Stomach smooth muscle (tissue), 2 donors: ENCODE measurements around the gene HK3.

Experiments used
- H3K27ac ChIP-seq: one replicate; pipeline ENCODE4 v1.7.0; 2013; ENCODE audit warnings: mild to moderate bottlenecking, low read length, inconsistent platforms
- H3K27me3 ChIP-seq, 2 donors: one replicate each; pipeline ENCODE4 v1.7.0; 2013; ENCODE audit warnings: low read length in 2 of 2; ENCODE audit not compliant: insufficient read depth in 2 of 2, control insufficient read depth in 1 of 2
- H3K36me3 ChIP-seq, 2 donors: one replicate each; pipeline ENCODE4 v1.7.0; 2013; ENCODE audit warnings: low read length in 2 of 2; ENCODE audit not compliant: control insufficient read depth in 2 of 2, insufficient read depth in 2 of 2
- H3K4me1 ChIP-seq: one replicate; pipeline ENCODE4 v1.7.0; 2013; ENCODE audit warnings: low read length; ENCODE audit not compliant: control insufficient read depth, insufficient read depth
- H3K4me3 ChIP-seq, 2 donors: one replicate each; pipeline ENCODE4 v1.7.0; 2013; ENCODE audit warnings: low read length in 2 of 2
- H3K9ac ChIP-seq, 2 donors: one replicate each; pipeline ENCODE4 v1.7.0; 2013; ENCODE audit warnings: low read length in 2 of 2, mild to moderate bottlenecking in 1 of 2
- H3K9me3 ChIP-seq, 2 donors: one replicate each; pipeline ENCODE4 v1.7.0; 2013; ENCODE audit warnings: low read length in 2 of 2; ENCODE audit not compliant: control insufficient read depth in 2 of 2
- donor health status: healthy.
- donor health status: Pancreatic carcinoma.

Gene HK3

GRCh38 chr5:176857216-176857893 is 41.8 kb downstream of the HK3 start:
- Histone ChIP-seq H3K27me3 (peaks cover 15 to 27% of the 10 kb centered on the region in 2 donors), H3K4me3 (no peak overlapping the region), H3K36me3 (no peaks in the 10 kb centered on the region), H3K4me1 (no peaks in the 10 kb centered on the region), H3K27ac (no peak overlapping the region), H3K9me3 (no peaks in the 10 kb centered on the region), H3K9ac (no peak overlapping the region)

- H3K4me3 ChIP-seq: no peak overlapping the region
- no peaks in the 10 kb centered on the region for H3K4me1 ChIP-seq
- H3K27me3 ChIP-seq: peaks cover 11 to 23% of the 10 kb centered on the region in 2 donors
- no peak overlapping the region for H3K9ac ChIP-seq
- no peaks in the 10 kb centered on the region for H3K9me3 ChIP-seq
- no peaks in the 10 kb centered on the region for H3K36me3 ChIP-seq
- no peak overlapping the region for H3K27ac ChIP-seq
Measured at GRCh38 chr5:176856746-176857145, 42.4 kb downstream of the HK3 start.

GRCh38 chr5:176855598-176855997 is 43.5 kb downstream of the HK3 start:
- H3K9ac ChIP-seq: no peak overlapping the region
- H3K9me3 ChIP-seq: no peaks in the 10 kb centered on the region
- H3K27me3 ChIP-seq: peaks cover 5 to 22% of the 10 kb centered on the region in 2 donors
- H3K36me3 ChIP-seq: no peaks in the 10 kb centered on the region
- no peak overlapping the region for H3K4me3 ChIP-seq
- no peak overlapping the region for H3K27ac ChIP-seq
- H3K4me1 ChIP-seq: no peaks in the 10 kb centered on the region

- Histone ChIP-seq H3K27ac (no peak overlapping the region), H3K4me3 (no peak overlapping the region), H3K36me3 (no peaks in the 10 kb centered on the region), H3K4me1 (no peaks in the 10 kb centered on the region), H3K27me3 (peaks cover 5 to 24% of the 10 kb centered on the region in 2 donors), H3K9ac (no peak overlapping the region), H3K9me3 (no peaks in the 10 kb centered on the region)
Measured at GRCh38 chr5:176854164-176854563, 45.0 kb downstream of the HK3 start.

GRCh38 chr5:176853151-176853778 is 45.9 kb downstream of the HK3 start:
- peaks cover 12 to 27% of the 10 kb centered on the region in 2 donors for H3K27me3 ChIP-seq
- H3K27ac ChIP-seq: no peak overlapping the region
- no peaks in the 10 kb centered on the region for H3K4me1 ChIP-seq
- H3K36me3 ChIP-seq: no peaks in the 10 kb centered on the region
- H3K4me3 ChIP-seq: no peak overlapping the region
- no peak overlapping the region for H3K9ac ChIP-seq
- H3K9me3 ChIP-seq: no peaks in the 10 kb centered on the region

GRCh38 chr5:176851871-176852658 is 47.1 kb downstream of the HK3 start:
- Histone ChIP-seq H3K4me1 (no peaks in the 10 kb centered on the region), H3K27me3 (peaks cover 20 to 26% of the 10 kb centered on the region in 2 donors), H3K27ac (no peak overlapping the region), H3K9me3 (no peaks in the 10 kb centered on the region), H3K9ac (no peak overlapping the region), H3K36me3 (no peaks in the 10 kb centered on the region), H3K4me3 (no peak overlapping the region)

- Histone ChIP-seq H3K27ac (no peak overlapping the region), H3K9me3 (no peaks in the 10 kb centered on the region), H3K36me3 (no peaks in the 10 kb centered on the region), H3K9ac (no peak overlapping the region), H3K4me1 (no peaks in the 10 kb centered on the region), H3K4me3 (no peak overlapping the region), H3K27me3 (peaks cover 26 to 29% of the 10 kb centered on the region in 2 donors)
Measured at GRCh38 chr5:176851380-176851779, 47.8 kb downstream of the HK3 start.

GRCh38 chr5:176850371-176851245 is 48.5 kb downstream of the HK3 start:
- Histone ChIP-seq H3K9me3 (no peaks in the 10 kb centered on the region), H3K27ac (no peak overlapping the region), H3K27me3 (peaks cover 31% of the 10 kb centered on the region in 2 donors), H3K4me3 (no peak overlapping the region), H3K36me3 (no peaks in the 10 kb centered on the region), H3K4me1 (no peaks in the 10 kb centered on the region), H3K9ac (no peak overlapping the region)

- Histone ChIP-seq H3K27me3 (peaks cover 32 to 35% of the 10 kb centered on the region in 2 donors), H3K4me3 (no peak overlapping the region), H3K9me3 (no peaks in the 10 kb centered on the region), H3K36me3 (no peaks in the 10 kb centered on the region), H3K4me1 (no peaks in the 10 kb centered on the region), H3K27ac (no peak overlapping the region), H3K9ac (no peak overlapping the region)
Measured at GRCh38 chr5:176849611-176850227, 49.4 kb downstream of the HK3 start.

GRCh38 chr5:176848651-176849050 is 50.5 kb downstream of the HK3 start:
- Histone ChIP-seq H3K36me3 (no peaks in the 10 kb centered on the region), H3K9me3 (no peaks in the 10 kb centered on the region)

More at GRCh38 chr5:176848651-176849050, 50.5 kb downstream of the HK3 start:
- H3K4me3 ChIP-seq: no peak overlapping the region
- no peak overlapping the region for H3K27ac ChIP-seq
- no peak overlapping the region for H3K9ac ChIP-seq
- peaks cover 28 to 35% of the 10 kb centered on the region in 2 donors for H3K27me3 ChIP-seq
- H3K4me1 ChIP-seq: no peaks in the 10 kb centered on the region
